Activated naive CD4-positive, alpha-beta T cell treated with Interleukin-2 at 50 U/mL for 16 hours (primary cell): Measurements from ENCODE around the gene RMND1.
"Not testable (repeated sequence)": the region's sequence is repeated elsewhere in the genome, so short reads cannot be mapped to it uniquely, and the experiment has no call there.

ENCODE experiments used
- DNase-seq: peaks from one replicate; pipeline ENCODE4 v3.0.0-alpha.2; 2020

The RMND1 gene

DNA sequence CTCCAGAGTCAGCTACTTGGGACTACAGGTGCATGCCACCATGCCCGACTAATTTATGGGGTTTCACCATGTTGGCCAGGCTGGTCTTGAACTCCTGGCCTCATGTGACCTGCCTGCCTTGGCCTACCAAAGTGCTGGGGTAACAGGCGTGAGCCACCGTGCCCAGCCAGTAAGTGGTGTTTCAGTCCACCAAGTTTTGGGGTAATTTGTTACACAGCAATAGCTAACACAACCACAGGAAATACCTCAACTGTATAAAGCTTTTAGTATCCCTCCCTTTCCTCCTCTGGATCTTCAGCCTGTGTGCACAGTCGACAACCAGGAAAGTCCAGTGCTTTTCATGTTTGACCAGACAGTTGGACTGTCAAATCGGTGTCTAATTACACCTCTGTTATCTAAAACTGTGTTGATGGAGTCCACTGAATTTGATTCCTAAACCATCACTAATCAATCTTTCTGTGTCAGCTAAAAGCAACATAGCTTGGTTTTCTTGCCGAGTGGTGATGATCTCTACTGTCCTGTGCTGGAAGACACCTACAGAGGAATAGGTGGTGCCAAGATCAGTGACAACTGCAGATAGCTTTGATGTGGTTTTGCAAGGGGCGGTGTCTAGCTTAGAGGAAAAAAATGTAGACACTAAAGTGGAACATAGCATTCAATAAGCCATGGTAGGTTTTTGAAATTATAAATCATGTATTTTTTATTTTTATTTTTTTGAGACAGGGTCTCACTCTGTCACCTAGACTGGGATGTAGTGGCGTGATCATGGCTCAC lies 38.4 kb downstream of the RMND1 start:
- peak; percentile 59 for DNase-seq

DNA sequence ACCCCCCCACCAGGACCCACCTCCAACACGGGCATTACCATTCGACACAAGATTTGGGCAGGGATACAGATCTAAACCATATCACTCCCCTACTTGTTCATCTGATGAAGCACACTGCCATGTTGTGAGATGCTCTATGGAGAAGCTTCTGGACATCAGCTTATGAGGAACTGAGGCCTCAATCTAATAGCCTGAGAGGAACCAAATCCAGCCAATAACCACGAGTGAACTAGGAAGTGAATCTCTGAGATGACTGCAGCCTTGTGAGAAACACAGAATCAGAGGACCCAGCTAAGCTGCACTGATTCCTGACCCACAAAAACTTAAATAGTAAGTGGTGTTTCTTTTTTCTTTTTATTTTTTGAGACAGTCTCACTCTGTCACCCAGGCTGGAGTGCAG lies 39.0 kb downstream of the RMND1 start:
- DNase-seq: no peak

DNA sequence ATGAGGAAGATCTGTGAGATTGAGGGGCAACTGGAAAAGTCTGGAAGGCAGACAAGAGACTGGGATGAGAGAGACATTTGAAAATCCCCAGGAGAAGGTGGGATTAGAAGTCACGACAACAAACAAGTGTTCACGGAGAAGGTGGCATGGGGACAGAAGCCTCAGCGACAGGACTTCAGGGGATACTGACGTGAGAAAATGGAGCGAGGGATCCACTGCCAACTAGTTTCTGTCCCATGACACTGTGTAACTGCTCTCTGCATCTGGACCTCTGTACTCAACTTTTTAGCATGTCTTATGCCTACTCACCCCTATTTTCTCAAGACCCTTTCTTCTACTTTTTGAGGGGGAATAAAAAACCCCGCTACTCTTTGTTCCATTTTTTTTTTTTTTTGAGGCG lies 42.2 kb downstream of the RMND1 start:
- DNase-seq: no peak

DNA sequence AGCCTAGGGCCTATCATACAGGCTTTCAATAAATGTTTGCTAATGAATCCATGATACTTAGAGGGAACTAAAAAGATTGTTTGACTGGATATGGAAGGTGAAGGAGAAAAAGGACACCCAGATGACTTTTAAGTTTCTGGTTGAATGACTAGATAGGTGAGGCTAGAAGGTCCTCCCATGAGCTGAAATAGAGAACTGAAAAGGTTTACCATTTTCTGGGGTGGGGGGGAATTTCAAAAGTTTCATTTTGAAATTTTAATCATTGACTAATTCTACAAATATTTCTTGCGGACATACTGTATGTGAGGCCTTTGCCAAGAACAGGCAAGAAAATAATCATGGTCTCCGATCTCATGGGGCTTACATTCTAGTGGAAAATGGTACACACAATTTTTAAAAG lies 42.7 kb downstream of the RMND1 start:
- no peak for DNase-seq

DNA sequence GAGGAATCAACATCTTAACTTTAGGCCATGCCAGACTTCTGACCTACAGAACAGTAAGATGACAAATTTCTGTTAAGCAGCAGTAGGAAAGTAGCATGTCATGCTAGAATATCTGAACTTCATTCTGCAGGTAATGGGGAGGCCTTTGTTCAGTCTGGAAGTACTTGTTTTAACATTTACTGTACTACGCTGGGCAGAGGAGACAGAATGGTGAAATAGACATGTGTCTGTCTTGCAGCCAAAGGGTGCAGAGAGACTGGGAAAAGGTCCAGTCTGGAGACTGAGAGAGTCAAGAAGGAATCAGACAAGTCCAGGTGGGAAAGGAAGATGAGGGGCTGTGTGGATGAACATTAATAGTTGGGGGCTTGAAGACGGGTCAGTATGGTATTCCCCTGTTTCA lies 43.1 kb downstream of the RMND1 start:
- DNase-seq: no peak

DNA sequence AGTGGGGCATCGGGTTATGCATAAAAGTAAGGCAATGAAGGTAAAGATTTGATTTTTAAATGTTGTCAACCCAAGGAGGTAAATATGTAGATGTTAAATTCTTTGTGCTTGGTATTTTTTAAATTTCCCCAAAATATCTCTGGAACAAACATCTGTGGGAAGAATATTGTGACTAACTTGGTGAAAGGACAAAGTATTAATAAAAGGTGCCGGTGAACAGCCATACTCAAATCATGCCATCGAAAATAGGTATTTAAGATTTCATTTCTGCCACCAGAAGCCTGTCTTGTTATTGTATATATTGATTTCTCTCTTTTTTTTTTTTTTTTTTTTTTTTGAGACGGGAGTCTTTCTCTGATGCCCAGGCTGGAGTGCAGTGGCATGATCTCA lies 48.0 kb downstream of the RMND1 start:
- no peak for DNase-seq

DNA sequence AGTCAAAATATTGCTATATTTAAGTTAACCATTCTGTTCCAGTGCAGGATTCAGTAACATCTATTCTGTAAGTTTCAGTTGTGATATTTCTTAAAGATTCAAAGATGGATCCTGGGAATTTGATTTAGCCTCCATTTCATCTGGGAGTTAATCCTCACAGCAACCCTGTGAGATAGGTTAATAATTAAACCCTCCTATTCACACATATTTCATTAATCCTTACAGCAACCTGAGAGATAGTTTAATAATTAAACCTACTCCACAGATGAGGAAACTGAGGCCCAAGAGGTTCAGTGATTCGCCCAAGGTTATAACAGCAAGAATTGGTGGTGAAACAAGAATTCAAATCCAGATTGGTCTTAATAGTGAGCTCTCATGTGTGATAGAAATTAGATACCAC lies 49.7 kb downstream of the RMND1 start:
- DNase-seq: no peak

DNA sequence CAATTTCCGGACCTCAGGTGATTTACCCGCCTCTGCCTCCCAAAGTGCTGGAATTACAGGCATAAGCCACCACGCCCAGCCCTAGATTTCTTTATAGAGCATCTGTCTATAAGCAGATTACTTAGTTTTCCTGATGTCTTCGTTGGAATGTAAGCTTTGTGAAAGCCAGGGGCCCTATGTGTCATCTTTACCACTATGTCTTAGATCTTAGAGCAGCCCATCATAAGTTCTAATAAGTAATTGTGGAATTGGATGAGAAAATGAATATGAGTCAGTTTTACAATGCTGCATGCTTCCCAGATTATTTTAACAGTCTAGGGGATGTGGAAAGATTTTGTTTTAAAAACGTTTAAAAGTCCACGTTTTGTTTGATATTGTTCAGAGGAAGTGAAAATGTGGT lies 51.5 kb downstream of the RMND1 start:
- no peak for DNase-seq

DNA sequence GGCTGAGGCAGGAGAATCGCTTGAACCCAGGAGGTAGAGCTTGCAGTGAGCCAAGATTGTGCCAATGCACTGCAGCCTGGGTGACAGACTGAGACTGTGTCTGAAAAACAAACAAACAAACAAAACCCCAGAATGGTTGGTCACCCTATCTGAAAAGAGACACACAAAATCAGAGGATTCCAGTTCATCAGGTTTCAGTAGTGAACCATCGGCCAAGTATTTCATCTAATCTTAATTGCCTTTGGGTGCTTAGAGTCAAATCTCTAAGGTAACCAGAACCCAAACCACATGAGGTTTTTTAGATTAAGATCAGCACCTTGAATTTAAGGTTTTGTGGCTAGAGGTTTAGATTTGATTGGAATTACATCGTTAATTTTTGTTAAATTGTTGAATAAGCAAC lies 52.2 kb downstream of the RMND1 start:
- DNase-seq: no peak

DNA sequence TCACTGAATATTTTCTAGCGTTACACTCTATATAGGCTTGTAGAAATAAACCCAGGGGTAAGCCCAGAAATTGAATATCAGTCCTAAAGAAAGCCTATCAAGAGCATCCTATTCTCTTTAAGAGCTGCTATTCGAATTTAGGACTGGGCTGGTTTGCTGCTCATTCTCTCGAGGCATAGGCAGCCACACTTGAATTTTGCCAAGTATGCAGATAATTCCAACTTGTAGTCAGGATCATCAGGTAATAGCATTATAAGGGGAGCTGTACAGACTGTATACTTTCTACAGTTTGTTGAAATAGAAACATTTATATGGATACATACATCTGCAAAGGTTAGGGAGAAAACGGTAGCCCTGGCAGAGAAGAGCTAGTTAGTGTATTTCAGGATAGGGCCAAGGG lies 58.5 kb downstream of the RMND1 start:
- no peak for DNase-seq

DNA sequence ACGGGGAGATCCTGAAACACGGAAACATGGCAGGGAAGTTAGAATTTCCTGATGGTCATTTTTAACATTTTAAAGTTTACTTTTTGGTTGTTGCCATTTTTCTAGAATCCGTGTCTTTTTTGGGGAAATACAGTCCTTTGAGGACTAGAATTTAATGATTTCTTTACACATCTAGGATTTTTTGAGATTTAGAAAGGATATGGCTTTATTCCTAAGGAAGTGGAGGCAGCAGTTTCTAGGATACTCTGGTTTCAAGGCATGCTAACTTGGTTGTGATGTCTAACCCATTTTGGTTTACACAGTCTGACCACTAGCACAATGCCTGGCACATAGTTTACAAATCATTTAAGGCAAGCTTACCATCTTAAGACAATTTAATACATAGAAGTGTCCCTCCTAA lies 59.5 kb downstream of the RMND1 start:
- no peak for DNase-seq

DNA sequence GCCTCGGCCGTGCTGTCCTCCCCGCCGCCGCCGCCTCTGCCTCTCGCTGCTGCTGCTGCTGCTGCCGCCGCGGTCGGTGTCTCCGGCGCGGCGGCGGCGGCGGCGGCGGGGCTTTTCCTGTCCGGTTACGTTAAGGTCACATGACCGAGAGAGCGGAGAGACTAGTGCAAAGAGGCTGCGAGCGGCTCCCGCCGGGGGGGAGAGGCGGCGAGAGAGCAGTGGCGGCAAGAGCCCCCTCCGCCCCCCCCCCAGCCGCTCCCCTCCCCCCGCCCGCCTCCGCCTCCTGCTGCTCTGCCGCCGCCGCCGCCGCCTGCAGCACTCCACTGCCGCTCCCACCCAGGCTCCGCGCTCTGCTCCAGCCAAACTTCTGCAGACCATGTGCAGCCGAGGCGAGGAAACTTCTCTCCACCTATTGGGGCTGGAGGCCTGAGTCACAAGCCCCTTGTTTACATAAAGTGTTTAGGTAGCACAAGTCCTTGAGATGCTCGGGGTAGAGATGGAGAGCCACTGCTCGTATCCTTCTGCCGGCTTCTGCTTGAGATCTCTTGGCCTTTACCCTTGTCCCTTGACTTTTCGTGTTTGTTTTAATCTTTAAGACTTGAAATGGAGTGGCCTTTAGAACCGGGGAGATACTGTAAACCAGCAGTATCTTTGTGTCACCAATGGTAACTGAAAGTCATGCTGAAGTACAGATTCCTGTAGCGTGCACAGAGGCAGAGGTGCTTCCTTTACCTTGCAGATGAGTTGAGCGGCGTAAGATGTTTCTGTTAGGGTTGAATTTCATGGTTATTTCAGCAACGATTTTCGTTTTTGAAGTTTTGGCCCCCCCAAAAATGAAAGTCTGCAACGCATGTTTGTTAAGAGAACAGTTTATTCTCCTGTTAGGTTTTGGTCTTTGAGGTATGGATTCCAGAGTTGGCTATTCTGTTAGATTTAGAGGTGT lies 60.2 kb downstream of the RMND1 start, which contains the start of gene ZBTB2:
Gene ZBTB2, minus strand, starts transcription at position 89 of the 943 bp plus-strand sequence. CDS start 17,922 bp downstream, outside the sequence.
- peak; percentile 67 for DNase-seq

DNA sequence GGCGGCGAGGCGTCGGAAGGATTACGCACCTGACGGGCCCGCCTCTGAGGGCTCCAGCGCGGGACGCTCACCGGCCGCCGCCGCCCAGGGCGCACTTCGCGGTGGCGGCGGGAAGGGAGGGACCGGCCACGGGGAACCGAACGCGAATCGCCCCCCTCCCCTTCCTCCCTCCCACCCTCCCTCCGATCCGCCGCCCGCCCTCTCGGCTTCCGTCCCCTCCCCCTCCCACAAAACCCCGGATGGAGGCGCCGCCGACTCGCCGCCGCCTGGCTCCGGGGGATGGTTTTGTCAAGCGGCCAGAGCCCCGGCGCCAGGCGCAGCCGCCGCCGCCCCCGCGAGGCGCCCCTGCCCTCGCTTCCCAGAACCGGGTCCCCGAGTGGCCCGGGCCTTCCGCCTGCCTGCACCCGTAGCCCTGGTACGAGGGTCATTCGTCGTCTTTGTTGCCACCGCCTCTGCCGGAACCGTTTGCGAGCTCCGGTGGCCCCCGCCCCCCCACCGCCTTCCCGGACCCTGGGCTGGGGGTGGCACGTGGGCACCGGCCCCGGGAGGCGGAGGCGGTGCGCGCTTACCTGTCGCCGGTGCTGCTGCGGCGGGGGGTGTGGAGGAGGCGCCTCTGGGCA lies 61.0 kb downstream of the RMND1 start:
- peak; percentile 84 for DNase-seq

DNA sequence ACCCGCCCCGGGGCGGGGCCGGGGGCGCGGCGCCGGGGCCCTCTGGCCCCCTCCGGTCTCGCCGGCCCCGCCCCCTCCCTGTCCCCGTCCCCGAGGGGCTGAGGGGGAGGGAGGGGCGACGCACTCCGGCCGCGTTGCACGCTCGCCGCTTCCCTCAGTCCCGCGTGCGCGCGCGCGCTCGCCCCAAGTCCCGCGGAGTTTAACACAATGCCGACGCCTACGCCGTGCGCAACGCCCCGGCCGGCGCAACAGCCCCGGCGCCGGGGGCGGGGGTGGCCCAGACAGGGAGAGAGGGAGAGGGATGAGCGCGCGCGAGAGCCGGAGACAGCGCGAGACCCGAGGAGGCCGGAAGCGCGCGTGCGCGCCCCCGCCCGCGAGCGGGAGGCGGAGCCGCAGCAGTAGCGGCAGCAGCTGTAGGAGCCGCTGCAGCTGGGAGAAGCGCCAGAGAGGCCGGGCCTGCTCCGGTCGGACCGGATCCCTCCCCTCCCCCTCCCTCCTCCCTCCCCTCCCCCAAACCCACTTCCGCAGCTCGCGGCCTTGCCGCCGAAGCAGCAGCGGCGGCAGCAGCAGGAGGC lies 61.6 kb downstream of the RMND1 start:
- DNase-seq: peak; percentile 98

DNA sequence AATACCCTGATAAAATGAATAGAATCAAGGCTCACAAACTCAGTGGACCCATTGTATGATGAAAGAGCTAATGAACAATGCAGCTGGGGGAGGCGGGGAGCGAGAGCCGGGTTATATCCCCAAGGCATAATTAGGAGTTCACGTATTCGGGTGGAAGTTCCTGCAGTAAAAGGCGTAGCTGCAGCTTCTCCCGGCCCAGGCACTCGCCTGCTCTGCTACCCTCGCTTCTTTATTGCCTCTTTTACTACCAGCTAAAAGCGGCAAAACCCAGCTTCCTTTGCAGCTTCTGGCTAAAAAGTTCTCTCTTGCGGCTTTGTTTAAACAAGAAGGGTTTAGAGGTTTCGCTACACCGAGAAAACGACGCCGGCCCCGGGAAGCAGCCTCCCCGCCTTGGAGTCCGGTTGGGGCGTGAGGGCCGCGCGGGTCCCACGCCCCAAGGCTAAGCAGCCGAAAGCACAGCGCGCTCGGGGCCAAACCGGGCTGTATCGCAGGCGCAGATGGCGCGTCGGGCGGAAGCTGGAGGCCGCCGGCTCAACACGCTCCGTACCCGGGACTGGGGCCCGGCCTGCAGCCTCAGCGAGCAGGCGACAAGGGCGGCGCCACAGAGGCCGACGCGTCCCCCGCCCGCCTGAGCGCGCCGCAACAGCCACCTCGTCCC lies 62.2 kb downstream of the RMND1 start:
- DNase-seq: peak; percentile 49

DNA sequence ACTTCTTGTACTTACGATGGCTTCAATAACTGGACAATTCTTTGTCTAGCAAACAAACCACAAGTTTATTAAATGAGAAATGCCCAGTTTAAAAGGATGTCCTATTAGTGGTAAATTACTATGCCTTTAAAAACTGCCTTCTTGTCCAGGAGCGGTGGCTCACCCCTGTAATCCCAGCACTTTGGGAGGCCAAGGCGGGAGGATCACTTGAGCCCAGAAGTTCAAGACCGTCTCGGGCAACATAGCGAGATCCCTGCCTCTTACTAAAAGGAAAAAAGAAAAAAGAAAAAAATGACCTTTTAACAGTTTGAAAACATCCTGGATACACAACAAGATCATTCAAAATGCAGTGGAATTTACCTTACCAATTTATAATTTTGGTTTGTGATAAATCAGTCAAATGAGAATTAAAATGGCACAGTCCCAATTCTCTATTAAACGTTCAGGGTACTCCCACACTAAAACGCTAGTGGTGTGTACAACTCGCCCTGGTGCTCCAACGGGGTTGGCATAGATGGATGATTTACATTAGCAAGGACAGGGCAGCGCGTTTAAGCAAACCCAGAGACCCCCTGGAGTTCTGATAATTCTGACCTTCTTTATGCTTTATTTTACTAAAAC lies 62.8 kb downstream of the RMND1 start:
- DNase-seq: no peak

DNA sequence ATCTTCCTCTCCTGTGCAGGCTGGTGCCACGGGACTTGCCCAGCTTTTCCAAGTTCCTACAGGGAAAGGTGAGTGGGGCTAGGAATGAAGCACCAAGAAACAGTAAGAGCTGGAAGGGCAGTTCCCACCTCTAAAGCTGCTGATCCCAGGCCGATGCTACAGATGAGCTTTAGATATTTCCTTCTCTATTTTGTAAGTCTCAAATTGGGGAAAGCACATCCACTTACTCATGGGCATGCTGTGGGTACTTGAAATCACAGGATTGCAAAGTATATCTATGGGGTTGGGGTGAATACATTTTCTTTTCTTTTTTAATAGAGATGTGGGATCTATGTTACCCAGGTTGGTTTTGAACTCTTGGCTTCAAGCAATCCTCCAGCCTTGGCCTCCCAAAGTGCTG lies 63.7 kb downstream of the RMND1 start:
- no peak for DNase-seq

DNA sequence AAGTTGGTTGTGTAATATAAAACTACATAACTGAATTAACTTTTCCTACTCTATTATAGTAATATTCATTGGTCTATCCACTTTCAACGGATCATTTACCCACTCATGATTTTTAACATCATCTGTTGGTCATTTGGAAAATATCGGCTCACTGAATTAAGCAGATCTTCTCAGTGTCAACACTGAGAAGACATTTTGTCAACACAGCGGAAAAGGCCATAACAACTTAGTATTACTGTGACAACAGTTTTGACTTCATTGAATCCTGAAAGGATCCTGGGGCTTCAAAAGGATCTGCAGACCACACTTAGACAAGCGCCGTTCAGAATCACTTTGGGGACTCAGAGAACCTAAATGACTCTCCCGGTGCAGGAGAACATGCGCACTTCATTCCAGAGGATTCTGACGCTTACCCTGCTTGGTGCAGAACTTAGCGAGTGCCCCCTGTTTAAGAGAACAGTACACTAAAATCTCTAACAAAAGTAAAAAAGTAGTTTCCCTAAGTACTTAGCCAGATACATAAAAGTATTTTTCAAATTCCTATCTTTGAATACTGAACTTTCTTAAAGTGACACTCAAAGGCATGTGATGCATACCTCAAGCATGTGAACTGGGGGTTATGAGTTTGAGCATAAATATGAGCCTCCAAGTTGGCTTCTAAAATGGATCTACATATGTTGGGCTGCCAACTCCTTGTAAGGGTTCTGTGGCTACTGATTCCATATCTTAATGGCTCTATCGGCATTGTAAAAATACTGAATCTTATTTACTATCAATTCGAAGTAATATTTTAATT lies 64.6 kb downstream of the RMND1 start:
- DNase-seq: no peak

DNA sequence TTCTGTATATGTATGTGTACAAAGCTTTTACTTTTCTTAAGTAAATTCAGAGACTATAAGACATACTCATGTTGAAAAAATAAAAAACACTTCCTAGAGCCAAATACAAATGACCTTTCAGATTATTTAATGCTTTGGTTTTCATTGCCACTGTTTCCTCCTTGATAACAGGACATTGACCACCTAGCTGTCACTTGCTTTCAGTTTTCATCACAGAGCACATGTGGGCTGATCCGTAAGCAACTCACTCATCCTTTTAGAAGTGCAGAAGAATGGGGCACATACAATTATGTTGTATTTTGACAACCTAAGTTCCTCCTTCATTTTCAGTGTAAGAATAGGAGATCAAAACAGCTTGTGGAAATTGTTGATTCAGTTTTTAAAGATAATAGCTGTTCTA lies 66.7 kb downstream of the RMND1 start:
- no peak for DNase-seq

DNA sequence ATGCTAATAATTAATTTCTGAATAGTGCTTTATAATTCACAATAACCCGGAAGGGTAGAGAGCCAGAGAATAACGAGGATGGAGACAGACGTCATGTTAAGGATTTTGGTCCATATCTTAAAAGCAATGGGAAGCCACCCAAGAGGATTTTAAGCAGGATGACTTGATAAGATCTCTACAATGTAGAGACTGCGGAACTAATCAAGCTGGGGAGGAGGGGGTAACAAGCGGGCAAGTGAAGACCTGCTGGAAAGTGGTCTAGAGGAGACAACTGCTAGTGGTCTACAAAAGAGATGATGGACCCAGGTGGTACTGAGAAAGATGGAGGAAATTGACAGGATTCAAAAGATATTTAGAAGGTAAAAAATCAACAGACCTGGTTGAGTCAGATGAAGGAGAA lies 67.8 kb downstream of the RMND1 start:
- DNase-seq: no peak

DNA sequence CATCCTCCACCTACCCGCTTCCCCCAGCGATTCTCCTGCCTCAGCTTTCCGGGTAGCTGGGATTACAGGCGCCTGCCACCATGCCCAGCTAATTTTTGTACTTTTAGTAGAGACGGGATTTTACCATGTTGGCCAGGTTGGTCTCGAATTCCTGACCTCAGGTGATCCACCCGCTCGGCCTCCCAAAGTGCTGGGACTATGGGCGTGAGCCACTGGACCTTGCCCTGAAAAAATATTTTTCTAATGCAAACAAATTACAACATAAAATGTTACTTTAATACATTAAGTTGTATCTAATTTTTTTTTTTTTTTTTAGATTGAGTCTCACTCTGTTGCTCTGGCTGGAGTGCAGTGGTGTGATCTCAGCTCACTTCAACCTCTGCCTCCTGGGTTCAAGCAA lies 69.3 kb downstream of the RMND1 start:
- not testable (repeated sequence) for DNase-seq
